Vagina (tissue), 2 donors: ENCODE data around the gene RNF26. TPM values are rescaled to one million over a fixed set of nuclear protein-coding genes. Genes with fewer than 3 reads are reported as not detected.

Experiments used
- DNase-seq, 2 donors: peaks; one replicate each; pipeline ENCODE4 v3.0.0-alpha.2; 2017; ENCODE audit errors: extremely low spot score in 2 of 2
- H3K27ac ChIP-seq: fragments of 200-600 bp; sonication (generic); one replicate; pipeline ENCODE4 v1.5.1; 2019
- H3K27me3 ChIP-seq: fragments of 200-600 bp; sonication (generic); one replicate; pipeline ENCODE4 v1.5.1; 2019
- H3K36me3 ChIP-seq, 2 donors: fragments of 200-600 bp; sonication (generic); one replicate each; pipeline ENCODE4 v1.5.1; 2017 to 2019
- H3K4me1 ChIP-seq: fragments of 200-600 bp; sonication (generic); one replicate; pipeline ENCODE4 v1.5.1; 2019
- H3K4me3 ChIP-seq, 2 donors: fragments of 200-600 bp; sonication (generic); 1 replicate in 1 of 2; 2 replicates in 1 of 2; pipeline ENCODE4 v1.5.1; 2016 to 2019
- H3K9me3 ChIP-seq: fragments of 200-600 bp; sonication (generic); one replicate; pipeline ENCODE4 v1.5.1; 2019
- POLR2A ChIP-seq, 2 donors: fragments of 450-650 bp; IDR thresholded peaks; one replicate each; pipeline ENCODE4 v1.6.1; 2017; ENCODE audit warnings: antibody characterized with exemption in 2 of 2, mild to moderate bottlenecking in 2 of 2, moderate library complexity in 2 of 2
- POLR2AphosphoS5 ChIP-seq, 2 donors: sonication (generic); formaldehyde crosslinking; IDR thresholded peaks; one replicate each; pipeline ENCODE4 v1.9.0; 2017; ENCODE audit warnings: antibody characterized with exemption in 2 of 2, mild to moderate bottlenecking in 2 of 2, low read depth in 1 of 2; ENCODE audit not compliant: insufficient read depth in 1 of 2
- intact Hi-C: fragments of 100-400 bp; cut with DNase I; formaldehyde crosslinking; loops from one replicate; pipeline ENCODE4 v1.15.1; 2023
- total RNA-seq: library from RNA; depleted of rRNA; stranded (reverse); fragments of >200 nt; gene quantifications from one replicate; pipeline ENCODE4 v1.2.3, GENCODE V29; 2016
- TF ChIP-seq, protein P1 (sequence below), 3 experiments: fragments of 450-650 bp in 2 of 3; fragments of 200-600 bp in 1 of 3; sonication (generic) in 1 of 3; IDR thresholded peaks; one replicate each; pipeline ENCODE4 v1.5.1; 2017 to 2019; ENCODE audit warnings: antibody characterized with exemption in 3 of 3, mild to moderate bottlenecking in 2 of 3, moderate library complexity in 2 of 3

Gene RNF26
- total RNA-seq, 1 donor from 2014 or later: 19.6 TPM

- Histone ChIP-seq H3K9me3 (no peaks in the 10 kb centered on the region), H3K27me3 (no peaks in the 10 kb centered on the region), H3K4me3 (no peak overlapping the region), H3K36me3 (no peaks in the 10 kb centered on the region), H3K27ac (peak overlapping the region; percentile 88), H3K4me1 (peaks cover 69% of the 10 kb centered on the region)
- DNase-seq: no peak
- intact Hi-C loops: loop anchor here (5.0 kb wide), 1 partner anchor 111 kb away; the partner anchor contains the start of gene CBL
- TF ChIP-seq, protein P1, sequence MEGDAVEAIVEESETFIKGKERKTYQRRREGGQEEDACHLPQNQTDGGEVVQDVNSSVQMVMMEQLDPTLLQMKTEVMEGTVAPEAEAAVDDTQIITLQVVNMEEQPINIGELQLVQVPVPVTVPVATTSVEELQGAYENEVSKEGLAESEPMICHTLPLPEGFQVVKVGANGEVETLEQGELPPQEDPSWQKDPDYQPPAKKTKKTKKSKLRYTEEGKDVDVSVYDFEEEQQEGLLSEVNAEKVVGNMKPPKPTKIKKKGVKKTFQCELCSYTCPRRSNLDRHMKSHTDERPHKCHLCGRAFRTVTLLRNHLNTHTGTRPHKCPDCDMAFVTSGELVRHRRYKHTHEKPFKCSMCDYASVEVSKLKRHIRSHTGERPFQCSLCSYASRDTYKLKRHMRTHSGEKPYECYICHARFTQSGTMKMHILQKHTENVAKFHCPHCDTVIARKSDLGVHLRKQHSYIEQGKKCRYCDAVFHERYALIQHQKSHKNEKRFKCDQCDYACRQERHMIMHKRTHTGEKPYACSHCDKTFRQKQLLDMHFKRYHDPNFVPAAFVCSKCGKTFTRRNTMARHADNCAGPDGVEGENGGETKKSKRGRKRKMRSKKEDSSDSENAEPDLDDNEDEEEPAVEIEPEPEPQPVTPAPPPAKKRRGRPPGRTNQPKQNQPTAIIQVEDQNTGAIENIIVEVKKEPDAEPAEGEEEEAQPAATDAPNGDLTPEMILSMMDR (IDR thresholded peaks at IDR 0.05): no peak
- TF ChIP-seq POLR2A (IDR thresholded peaks at IDR 0.05) (no peak), POLR2AphosphoS5 (IDR thresholded peaks at IDR 0.05; ENCODE audit: insufficient read depth in 1 of 2, low read depth in 1 of 2) (peak; percentile 41 to 42)
Observed at GRCh38 chr11:119318240-119319135, 15.8 kb upstream of the RNF26 start.

DNA sequence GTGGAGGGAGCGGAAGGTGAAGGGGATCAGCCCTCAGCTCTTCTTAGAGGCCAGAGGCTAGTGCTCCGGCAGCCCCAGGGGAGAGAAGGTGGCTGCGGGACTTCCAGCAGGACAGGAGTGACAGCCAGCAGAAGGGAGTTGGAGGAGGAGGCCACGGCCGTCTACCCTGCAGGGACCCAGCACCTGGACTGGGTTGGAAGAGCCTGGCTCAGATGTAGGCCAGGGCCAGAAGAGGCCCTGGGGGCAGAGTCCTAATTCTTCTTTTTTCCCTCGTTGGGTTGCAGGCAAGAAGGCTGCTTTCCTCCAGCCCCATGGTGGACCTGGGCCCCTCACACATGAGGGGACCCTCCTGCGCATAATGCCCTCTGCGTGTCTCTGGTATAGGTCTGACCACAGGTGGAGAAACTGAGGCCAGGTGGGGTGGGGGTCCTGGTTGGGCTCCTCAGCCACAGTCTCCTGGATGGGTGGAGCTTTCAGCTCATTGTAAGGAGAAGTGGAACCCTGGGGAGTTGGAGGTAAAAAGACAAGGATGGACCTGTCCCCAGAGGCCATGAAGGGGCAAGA is 15.1 kb upstream of the RNF26 start:
- intact Hi-C loops: loop anchor here (5.0 kb wide), 1 partner anchor 112 kb away; the partner anchor contains the start of gene CBL
- H3K4me3 ChIP-seq: no peak overlapping the region
- H3K27ac ChIP-seq: peak overlapping the region; percentile 88
- DNase-seq: no peak
- no peaks in the 10 kb centered on the region for H3K36me3 ChIP-seq
- peaks cover 69% of the 10 kb centered on the region for H3K4me1 ChIP-seq
- H3K9me3 ChIP-seq: no peaks in the 10 kb centered on the region
- H3K27me3 ChIP-seq: no peaks in the 10 kb centered on the region
- TF ChIP-seq POLR2A (IDR thresholded peaks at IDR 0.05): no peak
- TF ChIP-seq, protein P1 (IDR thresholded peaks at IDR 0.05): no peak
- no peak for TF ChIP-seq POLR2AphosphoS5 (IDR thresholded peaks at IDR 0.05; ENCODE audit: insufficient read depth in 1 of 2, low read depth in 1 of 2)

GRCh38 chr11:119319700-119320239 is 14.6 kb upstream of the RNF26 start:
- Histone ChIP-seq H3K4me3 (no peak overlapping the region), H3K27me3 (no peaks in the 10 kb centered on the region), H3K36me3 (no peaks in the 10 kb centered on the region), H3K27ac (peak overlapping the region; percentile 88), H3K4me1 (peaks cover 64% of the 10 kb centered on the region), H3K9me3 (no peaks in the 10 kb centered on the region)
- intact Hi-C loops: loop anchor here (5.0 kb wide), 1 partner anchor 112 kb away; the partner anchor contains the start of gene CBL
- TF ChIP-seq POLR2AphosphoS5 (IDR thresholded peaks at IDR 0.05; ENCODE audit: insufficient read depth in 1 of 2, low read depth in 1 of 2) (peak in 1 of 2 donors; percentile 29), POLR2A (IDR thresholded peaks at IDR 0.05) (no peak)
- DNase-seq: no peak

- peak overlapping the region; percentile 88 for H3K27ac ChIP-seq
- DNase-seq: no peak
- H3K4me3 ChIP-seq: peak overlapping the region; percentile 41 to 48
- H3K36me3 ChIP-seq: no peaks in the 10 kb centered on the region
- H3K4me1 ChIP-seq: peaks cover 58% of the 10 kb centered on the region
- TF ChIP-seq POLR2AphosphoS5 (IDR thresholded peaks at IDR 0.05; ENCODE audit: insufficient read depth in 1 of 2, low read depth in 1 of 2) (no peak), POLR2A (IDR thresholded peaks at IDR 0.05) (no peak)
- TF ChIP-seq, protein P1 (IDR thresholded peaks at IDR 0.05): no peak
- intact Hi-C loops: no loop called here
- no peaks in the 10 kb centered on the region for H3K27me3 ChIP-seq
- no peaks in the 10 kb centered on the region for H3K9me3 ChIP-seq
Observed at GRCh38 chr11:119320240-119320775, 14.0 kb upstream of the RNF26 start.
